H1 (cell line): ENCODE data around the gene MRPL41. TPM values are rescaled to one million over a fixed set of nuclear protein-coding genes. Genes with fewer than 3 reads are reported as not detected.

Experiments
- CTCF ChIA-PET: fragments of 300-600 bp; sonication (Branson Sonifier 250); formaldehyde crosslinking; loops from one replicate; lab custom pipeline; 2021; ENCODE audit not compliant: partially characterized antibody; lab: Charles Lee
- POLR2A ChIA-PET: fragments of 300-600 bp; sonication (Branson Sonifier 250); formaldehyde crosslinking; loops from one replicate; lab custom pipeline; 2021; ENCODE audit warnings: inconsistent platforms; ENCODE audit not compliant: partially characterized antibody; lab: Charles Lee
- DNase-seq, 2 experiments: peaks; one replicate each; pipeline versions ENCODE4 v3.0.0 to v3.0.0-alpha.2; 2010 to 2022; ENCODE audit warnings: low spot score in 2 of 2, low read depth in 1 of 2, mixed read lengths in 1 of 2
- FAIRE-seq: peaks from 2 replicates; lab custom pipeline; 2011; peaks lifted over from hg19 to GRCh38; lab: Jason Lieb, UNC
- H2AFZ ChIP-seq: 2 replicates; pipeline ENCODE4 v1.8.1; 2012; ENCODE audit warnings: low read length, inconsistent platforms
- H2AK5ac ChIP-seq: 2 replicates; pipeline ENCODE4 v1.6.1; 2013; ENCODE audit warnings: low read depth, low read length
- H2BK120ac ChIP-seq: replicated peaks from 2 replicates; pipeline ENCODE3; 2013; ENCODE audit warnings: low read depth, low read length, inconsistent platforms
- H2BK12ac ChIP-seq: 2 replicates; pipeline ENCODE4 v1.6.1; 2013; ENCODE audit warnings: low read depth, low read length
- H2BK15ac ChIP-seq: 2 replicates; pipeline ENCODE4 v1.6.1; 2013; ENCODE audit warnings: low read length
- H2BK20ac ChIP-seq: 2 replicates; pipeline ENCODE4 v1.6.1; 2013; ENCODE audit warnings: low read length
- H2BK5ac ChIP-seq: 2 replicates; pipeline ENCODE4 v1.6.1; 2013; ENCODE audit warnings: low read depth, low read length
- H3K14ac ChIP-seq: 2 replicates; pipeline ENCODE4 v1.6.1; 2013; ENCODE audit warnings: inconsistent platforms; ENCODE audit not compliant: insufficient read length
- H3K18ac ChIP-seq: 2 replicates; pipeline ENCODE4 v1.6.1; 2013; ENCODE audit warnings: low read length; ENCODE audit errors: extremely low read depth
- H3K23ac ChIP-seq: 2 replicates; pipeline ENCODE4 v1.6.1; 2013; ENCODE audit warnings: inconsistent platforms; ENCODE audit not compliant: insufficient read length
- H3K23me2 ChIP-seq: 2 replicates; pipeline ENCODE4 v1.6.1; 2013; ENCODE audit warnings: low read depth, low read length
- H3K27ac ChIP-seq: 2 replicates; pipeline ENCODE4 v1.6.1; 2011; ENCODE audit warnings: low read depth, low read length, inconsistent platforms
- H3K27me3 ChIP-seq, 4 experiments: replicated peaks in 1 of 4; 1 replicate in 1 of 4; 2 replicates in 3 of 4; pipeline versions ENCODE4 v1.6.1 to v1.8.1; 2011 to 2013; ENCODE audit warnings: low read length in 3 of 4, mild to moderate bottlenecking in 3 of 4, inconsistent platforms in 2 of 4, mixed read lengths in 2 of 4, moderate library complexity in 1 of 4; ENCODE audit not compliant: control insufficient read depth in 3 of 4, insufficient read depth in 3 of 4; ENCODE audit errors: extremely low read depth in 1 of 4
- H3K36me3 ChIP-seq, 4 experiments: 2 replicates each; pipeline versions ENCODE4 v1.6.1 to v1.8.1; 2011 to 2013; ENCODE audit warnings: mild to moderate bottlenecking in 4 of 4, low read length in 3 of 4, moderate library complexity in 2 of 4, control low read depth in 1 of 4, inconsistent platforms in 1 of 4; ENCODE audit not compliant: insufficient read depth in 4 of 4, control insufficient read depth in 2 of 4
- H3K4ac ChIP-seq: replicated peaks from 2 replicates; pipeline ENCODE3; 2013; ENCODE audit warnings: low read length, low read depth, mixed read lengths, inconsistent platforms; ENCODE audit not compliant: insufficient read length
- H3K4me1 ChIP-seq, 4 experiments: replicated peaks in 1 of 4; 1 replicate in 1 of 4; 2 replicates in 3 of 4; pipeline versions ENCODE4 v1.6.1 to v1.8.1; 2011 to 2013; ENCODE audit warnings: low read length in 3 of 4, inconsistent platforms in 2 of 4, mixed read lengths in 1 of 4; ENCODE audit not compliant: insufficient read depth in 4 of 4, control insufficient read depth in 3 of 4
- H3K4me2 ChIP-seq, 2 experiments: 2 replicates each; pipeline versions ENCODE4 v1.6.1 to v1.8.1; 2011 to 2013; ENCODE audit warnings: low read depth in 2 of 2, low read length in 2 of 2, control low read depth in 1 of 2, inconsistent platforms in 1 of 2, mild to moderate bottlenecking in 1 of 2; ENCODE audit not compliant: insufficient read depth in 1 of 2
- H3K4me3 ChIP-seq, 4 experiments: fragments of 200-600, 300-600 bp in 1 of 4; sonication (generic), shearing (Covaris generic), sonication (Bioruptor Twin) in 1 of 4; 2 replicates each; pipeline versions ENCODE4 v1.5.1 to v1.8.1; 2011 to 2016; ENCODE audit warnings: low read length in 4 of 4, low read depth in 3 of 4, control low read depth in 2 of 4, inconsistent platforms in 2 of 4, mild to moderate bottlenecking in 2 of 4, mixed read lengths in 1 of 4, moderate library complexity in 1 of 4; ENCODE audit not compliant: insufficient read depth in 2 of 4; ENCODE audit errors: extremely low read depth in 1 of 4
- H3K56ac ChIP-seq: replicated peaks from 2 replicates; pipeline ENCODE3; 2013; ENCODE audit warnings: low read depth, mild to moderate bottlenecking, mixed read lengths, low read length, inconsistent platforms; ENCODE audit not compliant: insufficient read length
- H3K79me1 ChIP-seq: 2 replicates; pipeline ENCODE4 v1.6.1; 2013; ENCODE audit warnings: low read depth, low read length, control low read depth
- H3K79me2 ChIP-seq, 2 experiments: 2 replicates each; pipeline versions ENCODE4 v1.6.1 to v1.8.1; 2012 to 2013; ENCODE audit warnings: low read length in 2 of 2, mild to moderate bottlenecking in 2 of 2, inconsistent platforms in 1 of 2; ENCODE audit not compliant: insufficient read depth in 2 of 2, control insufficient read depth in 1 of 2
- H3K9ac ChIP-seq, 4 experiments: replicated peaks in 1 of 4; 1 replicate in 1 of 4; 2 replicates in 3 of 4; pipeline versions ENCODE4 v1.6.1 to v1.8.1; 2011 to 2013; ENCODE audit warnings: low read depth in 3 of 4, low read length in 3 of 4, control low read depth in 2 of 4, mild to moderate bottlenecking in 2 of 4, moderate library complexity in 2 of 4, inconsistent platforms in 1 of 4; ENCODE audit errors: extremely low read depth in 1 of 4
- H3K9me3 ChIP-seq, 2 experiments: 2 replicates each; pipeline versions ENCODE4 v1.6.1 to v1.8.1; 2012 to 2013; ENCODE audit warnings: mild to moderate bottlenecking in 2 of 2, moderate library complexity in 2 of 2, control low read depth in 1 of 2, inconsistent platforms in 1 of 2, low read depth in 1 of 2, low read length in 1 of 2, mixed read lengths in 1 of 2; ENCODE audit not compliant: insufficient read depth in 2 of 2
- H4K20me1 ChIP-seq, 2 experiments: replicated peaks in 1 of 2; 2 replicates each; pipeline versions ENCODE3 to v1.8.1; 2011 to 2013; ENCODE audit warnings: inconsistent platforms in 2 of 2, low read length in 2 of 2, mild to moderate bottlenecking in 1 of 2; ENCODE audit not compliant: insufficient read depth in 2 of 2, control insufficient read depth in 1 of 2
- H4K5ac ChIP-seq: 2 replicates; pipeline ENCODE4 v1.6.1; 2013; ENCODE audit warnings: low read length, low read depth, mixed read lengths, inconsistent platforms; ENCODE audit not compliant: insufficient read length
- H4K8ac ChIP-seq: 2 replicates; pipeline ENCODE4 v1.8.0; 2013; ENCODE audit warnings: mild to moderate bottlenecking, moderate library complexity, low read length, inconsistent platforms; ENCODE audit not compliant: insufficient read depth; ENCODE audit errors: extremely low read depth
- H4K91ac ChIP-seq: replicated peaks from 2 replicates; pipeline ENCODE3; 2013; ENCODE audit warnings: low read length, mixed read lengths, inconsistent platforms; ENCODE audit not compliant: insufficient read length
- BCL11A ChIP-seq, 2 experiments: IDR thresholded peaks; one replicate each; pipeline ENCODE4 v1.6.1; 2011; ENCODE audit warnings: low read depth in 2 of 2, low read length in 2 of 2, mild to moderate bottlenecking in 2 of 2
- TAF7 ChIP-seq: optimal IDR thresholded peaks from 2 replicates; pipeline ENCODE3; 2011; ENCODE audit warnings: low read depth, mild to moderate bottlenecking, inconsistent platforms, low read length, moderate library complexity, borderline replicate concordance
- WGBS, 2 experiments: shearing (Covaris generic) in 1 of 2; methylation state at CpG; one replicate each; pipeline versions ENCODE4 v1.1.6 to v1.1.7; 2013 to 2015; ENCODE audit warnings: low lambda C conversion rate in 2 of 2, mixed read lengths in 2 of 2, inconsistent platforms in 1 of 2, low coverage in 1 of 2, missing lambda C conversion rate in 1 of 2; ENCODE audit not compliant: insufficient replicate concordance in 2 of 2, insufficient coverage in 1 of 2, insufficient read length in 1 of 2; ENCODE audit errors: extremely low coverage in 1 of 2, missing lambda C conversion rate in 1 of 2; 5-methylcytosine and 5-hydroxymethylcytosine counted together
- polyA plus RNA-seq, 7 experiments: library from polyadenylated mRNA; depleted of rRNA in 3 of 7; stranded (reverse) in 5 of 7; unstranded in 2 of 7; fragments of >200 nt in 5 of 7; fragments of 200-250 nt in 2 of 7; gene quantifications; 1 replicate in 5 of 7; 2 replicates in 1 of 7; 4 replicates in 1 of 7; pipeline versions ENCODE4 v1.2.1 to v1.2.3, GENCODE V29; 2011 to 2013; ENCODE audit warnings: missing spikeins in 2 of 7, mixed read lengths in 2 of 7
- total RNA-seq: library from RNA; stranded (reverse); fragmentation: NEBNext Ultra II Directional; extraction: Animal tissue kit (Norgen Biotek cat#: 25700); gene quantifications from 2 replicates; pipeline ENCODE4 v1.2.1, GENCODE V29; 2021

The MRPL41 gene
- total and polyA plus RNA-seq, 2 of the 8 experiments (the other 6 are each of a cell fraction or from before 2014, with no cell fraction given) = 47.2 to 58.1 TPM

GRCh38 chr9:137542486-137542885 lies 9.2 kb upstream of the MRPL41 start:
- ChIA-PET POLR2A (interaction anchor here (1.2 to 2.5 kb wide), 2 partner anchors 10 to 15 kb away, joined by 3 to 7 read pairs; partner anchors contain the start of gene MRPL41), CTCF (interaction anchor here (1.5 to 2.2 kb wide), 3 partner anchors 11 to 33 kb away, joined by 3 to 7 read pairs (median 4); no protein-coding TSS in a partner anchor)
- Histone ChIP-seq H3K79me2 (no peaks in the 10 kb centered on the region), H3K18ac (no peak overlapping the region), H4K20me1 (peaks cover 0 to 1% of the 10 kb centered on the region in 2 experiments), H3K14ac (no peak overlapping the region), H3K4me2 (no peak overlapping the region), H3K56ac (no peak overlapping the region), H2BK5ac (no peak overlapping the region), H3K4ac (no peak overlapping the region), H3K27ac (no peak overlapping the region), H4K8ac (no peak overlapping the region), H3K23ac (no peak overlapping the region), H3K9me3 (peaks cover 7 to 12% of the 10 kb centered on the region in 2 experiments; a peak in 3 of 4 replicates), H2AK5ac (no peak overlapping the region), H2BK20ac (no peak overlapping the region), H3K36me3 (no peaks in the 10 kb centered on the region), H4K5ac (no peak overlapping the region), H2AFZ (no peak overlapping the region), H2BK15ac (no peak overlapping the region), H3K27me3 (no peaks in the 10 kb centered on the region), H4K91ac (no peak overlapping the region), H3K79me1 (no peaks in the 10 kb centered on the region), H3K4me1 (no peaks in the 10 kb centered on the region; a peak in 1 of 7 replicates), H2BK12ac (no peak overlapping the region), H3K4me3 (no peak overlapping the region), H3K9ac (no peak overlapping the region), H2BK120ac (no peak overlapping the region), H3K23me2 (no peaks in the 10 kb centered on the region)
- FAIRE-seq (no peak), DNase-seq (no peak)
- 86% methylated on average over 19 of the region's 20 CpGs; no CpG with 5 or more reads in 1 of the 2 experiments for WGBS, 2 experiments
- TF ChIP-seq TAF7 (no peak), BCL11A (IDR thresholded peaks at IDR 0.05; ENCODE audit: low read depth in 2 of 2, low read length in 2 of 2) (no peak)
